ENCODE data around the gene TBC1D17.

Gene TBC1D17

DNA sequence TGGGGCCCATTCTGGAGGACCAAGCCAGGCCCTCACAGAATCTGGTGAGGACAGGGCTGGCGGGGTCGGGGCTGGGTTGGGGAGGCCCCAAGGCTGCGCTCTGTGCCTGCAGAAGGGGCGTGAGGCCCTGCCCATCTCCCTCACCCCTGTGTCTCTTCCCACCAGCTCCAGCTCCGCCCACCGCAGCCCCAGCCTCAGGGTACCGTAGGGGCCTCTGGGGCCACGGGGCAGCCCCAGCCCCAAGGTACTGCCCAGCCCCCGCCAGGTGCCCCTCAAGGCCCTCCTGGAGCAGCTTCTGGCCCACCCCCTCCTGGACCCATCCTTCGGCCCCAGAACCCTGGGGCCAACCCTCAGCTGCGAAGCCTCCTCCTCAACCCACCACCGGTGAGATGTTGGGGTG lies 41.9 kb upstream of the TBC1D17 start:
- TF ChIP-seq CTCF (IDR thresholded peaks at IDR 0.05; ENCODE audit: low read depth, low read length, poor library complexity, severe bottlenecking) (no peak), EZH2phosphoT487 (IDR thresholded peaks at IDR 0.05; ENCODE audit: borderline replicate concordance, low read length) (no peak)
- no peaks in the 10 kb centered on the region for H3K27me3 ChIP-seq (ENCODE audit: control insufficient read depth, low read length)
- no peaks in the 10 kb centered on the region; the same call in 1 of the 2 replicates for H3K79me2 ChIP-seq (ENCODE audit: control insufficient read depth, low read length)
- H3K4me3 ChIP-seq (ENCODE audit: low read length) = no peak overlapping the region
- H3K9me3 ChIP-seq (ENCODE audit: control insufficient read depth, insufficient read depth, low read length) = no peaks in the 10 kb centered on the region
- peaks cover 94% of the 10 kb centered on the region for H3K36me3 ChIP-seq (ENCODE audit: control insufficient read depth, low read length)
- H4K20me1 ChIP-seq (ENCODE audit: control insufficient read depth, insufficient read depth, low read depth, low read length) = 0 out of 2 replicates have a peak, but pooled peaks cover 2% of the 10 kb centered on the region
- no peaks in the 10 kb centered on the region for H3K9me2 ChIP-seq (replicated peaks; ENCODE audit: control insufficient read depth, low read length)
- no peak overlapping the region for H3K4me2 ChIP-seq (ENCODE audit: low read length)
- H3F3A ChIP-seq (ENCODE audit: control insufficient read depth, insufficient read depth) = no peaks in the 10 kb centered on the region
- no peaks in the 10 kb centered on the region for H3K4me1 ChIP-seq (ENCODE audit: control insufficient read depth, low read length)
- H3K27ac ChIP-seq (ENCODE audit: low read depth, low read length) = no peak overlapping the region

GRCh38 chr19:49836176-49837008 lies 41.1 kb upstream of the TBC1D17 start:
- 0 out of 2 replicates have a peak, but pooled peaks cover 2% of the 10 kb centered on the region for H4K20me1 ChIP-seq (ENCODE audit: control insufficient read depth, insufficient read depth, low read depth, low read length)
- no peaks in the 10 kb centered on the region for H3K4me1 ChIP-seq (ENCODE audit: control insufficient read depth, low read length)
- no peaks in the 10 kb centered on the region for H3K27me3 ChIP-seq (ENCODE audit: control insufficient read depth, low read length)
- TF ChIP-seq EZH2phosphoT487 (IDR thresholded peaks at IDR 0.05; ENCODE audit: borderline replicate concordance, low read length) = no peak
- TF ChIP-seq CTCF (IDR thresholded peaks at IDR 0.05; ENCODE audit: low read depth, low read length, poor library complexity, severe bottlenecking) = no peak
- peaks cover 91% of the 10 kb centered on the region for H3K36me3 ChIP-seq (ENCODE audit: control insufficient read depth, low read length)
- no peaks in the 10 kb centered on the region for H3K9me3 ChIP-seq (ENCODE audit: control insufficient read depth, insufficient read depth, low read length)
- 0 out of 2 replicates have a peak, but pooled peaks cover 4% of the 10 kb centered on the region for H3F3A ChIP-seq (ENCODE audit: control insufficient read depth, insufficient read depth)
- no peaks in the 10 kb centered on the region; the same call in 1 of the 2 replicates for H3K79me2 ChIP-seq (ENCODE audit: control insufficient read depth, low read length)
- H3K9me2 ChIP-seq (replicated peaks; ENCODE audit: control insufficient read depth, low read length) = no peaks in the 10 kb centered on the region
- H3K27ac ChIP-seq (ENCODE audit: low read depth, low read length) = no peak overlapping the region
- no peak overlapping the region for H3K4me3 ChIP-seq (ENCODE audit: low read length)
- no peak overlapping the region for H3K4me2 ChIP-seq (ENCODE audit: low read length)

DNA sequence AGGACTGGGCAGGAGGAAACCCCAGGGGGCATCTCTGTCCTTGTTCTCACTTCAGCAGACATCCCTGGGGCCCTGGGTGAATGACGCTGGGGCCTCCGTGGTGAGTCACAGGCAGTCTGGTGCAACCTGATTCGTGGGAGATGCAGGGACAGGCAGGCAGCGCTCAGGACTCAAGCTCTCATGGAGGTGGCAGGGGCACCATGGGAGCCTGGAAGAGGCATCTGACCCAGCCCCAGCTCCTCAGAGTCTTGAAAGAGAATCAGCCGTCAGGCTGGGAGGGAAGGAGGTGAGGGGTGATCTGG lies 40.5 kb upstream of the TBC1D17 start:
- H3K4me3 ChIP-seq (ENCODE audit: low read length) = no peak overlapping the region
- peaks cover 3% of the 10 kb centered on the region for H3K4me1 ChIP-seq (ENCODE audit: control insufficient read depth, low read length)
- peaks cover 8% of the 10 kb centered on the region for H3F3A ChIP-seq (ENCODE audit: control insufficient read depth, insufficient read depth)
- no peak overlapping the region for H3K27ac ChIP-seq (ENCODE audit: low read depth, low read length)
- H3K36me3 ChIP-seq (ENCODE audit: control insufficient read depth, low read length) = peaks cover 87% of the 10 kb centered on the region
- H3K4me2 ChIP-seq (ENCODE audit: low read length) = no peak overlapping the region
- H3K27me3 ChIP-seq (ENCODE audit: control insufficient read depth, low read length) = no peaks in the 10 kb centered on the region
- 0 out of 2 replicates have a peak, but pooled peaks cover 2% of the 10 kb centered on the region for H4K20me1 ChIP-seq (ENCODE audit: control insufficient read depth, insufficient read depth, low read depth, low read length)
- H3K79me2 ChIP-seq (ENCODE audit: control insufficient read depth, low read length) = no peaks in the 10 kb centered on the region; the same call in 1 of the 2 replicates
- H3K9me3 ChIP-seq (ENCODE audit: control insufficient read depth, insufficient read depth, low read length) = no peaks in the 10 kb centered on the region
- H3K9me2 ChIP-seq (replicated peaks; ENCODE audit: control insufficient read depth, low read length) = no peaks in the 10 kb centered on the region
- TF ChIP-seq CTCF (IDR thresholded peaks at IDR 0.05; ENCODE audit: low read depth, low read length, poor library complexity, severe bottlenecking) = no peak
- no peak for TF ChIP-seq EZH2phosphoT487 (IDR thresholded peaks at IDR 0.05; ENCODE audit: borderline replicate concordance, low read length)
